GM23248 (cell line): ENCODE results near the gene HSD3B2.

Experiments
- EZH2 ChIP-seq: fragments of 200-600 bp; sonication (generic); IDR thresholded peaks from 2 replicates; pipeline ENCODE4 v1.6.1; 2018; ENCODE audit warnings: antibody characterized with exemption, mild to moderate bottlenecking; ENCODE audit not compliant: insufficient read depth, poor library complexity, severe bottlenecking
- EZH2phosphoT487 ChIP-seq: fragments of 200-600 bp; sonication (generic); IDR thresholded peaks from 2 replicates; pipeline ENCODE4 v1.6.1; 2018; ENCODE audit warnings: antibody characterized with exemption, moderate library complexity, mild to moderate bottlenecking, low read depth; ENCODE audit not compliant: insufficient read depth

- TF ChIP-seq EZH2: no peak
- no peak for TF ChIP-seq EZH2phosphoT487
Measured at GRCh38 chr1:119380304-119380703, 34.6 kb upstream of the HSD3B2 start.
